HG03280 (cell line): Measurements from ENCODE around the gene AATK.

ENCODE experiments used
- ATAC-seq: cut with Tn5 transposase; IDR thresholded peaks from one replicate; pipeline ENCODE4 v1.9.1; 2021; ENCODE audit warnings: mild to moderate bottlenecking, moderate library complexity; ENCODE audit not compliant: unreplicated experiment

Gene AATK

GRCh38 chr17:81196505-81197408 is 30.7 kb upstream of the AATK start:
- ATAC-seq, result no peak

GRCh38 chr17:81195941-81196495 is 30.0 kb upstream of the AATK start:
- ATAC-seq, result no peak

GRCh38 chr17:81194941-81195901 is 29.2 kb upstream of the AATK start:
- ATAC-seq, result no peak

- ATAC-seq, result no peak
Observed at GRCh38 chr17:81194225-81194760, 28.3 kb upstream of the AATK start.

- ATAC-seq, result no peak
Observed at GRCh38 chr17:81193470-81194224, 27.6 kb upstream of the AATK start.

GRCh38 chr17:81193051-81193410 is 27.0 kb upstream of the AATK start:
- ATAC-seq, result no peak

- ATAC-seq, result no peak
Observed at GRCh38 chr17:81192386-81193050, 26.5 kb upstream of the AATK start.

GRCh38 chr17:81191646-81192045 is 25.6 kb upstream of the AATK start:
- no peak for ATAC-seq

GRCh38 chr17:81191116-81191515 is 25.1 kb upstream of the AATK start:
- no peak for ATAC-seq

- no peak for ATAC-seq
Observed at GRCh38 chr17:81190591-81190990, 24.6 kb upstream of the AATK start.

- no peak for ATAC-seq
Observed at GRCh38 chr17:81189670-81190530, 23.9 kb upstream of the AATK start.

- ATAC-seq, result no peak
Observed at GRCh38 chr17:81189016-81189415, 23.0 kb upstream of the AATK start.

- ATAC-seq, result no peak
Observed at GRCh38 chr17:81188491-81188840, 22.4 kb upstream of the AATK start.

GRCh38 chr17:81187586-81188490 is 21.8 kb upstream of the AATK start:
- no peak for ATAC-seq

GRCh38 chr17:81187120-81187519 is 21.1 kb upstream of the AATK start:
- ATAC-seq, result no peak

GRCh38 chr17:81186203-81186602 is 20.2 kb upstream of the AATK start:
- no peak for ATAC-seq

GRCh38 chr17:81184555-81184954 is 18.5 kb upstream of the AATK start:
- ATAC-seq, result no peak

GRCh38 chr17:81183807-81184206 is 17.8 kb upstream of the AATK start:
- no peak for ATAC-seq
